Muscle layer of colon (tissue), 2 donors: ENCODE results near the gene CHEK2.

Experiments used
- H3K27ac ChIP-seq: one replicate; pipeline ENCODE4 v1.7.0; 2013; ENCODE audit warnings: low read depth, mild to moderate bottlenecking, low read length, moderate library complexity
- H3K27me3 ChIP-seq, 2 donors: one replicate each; pipeline ENCODE4 v1.7.0; 2013; ENCODE audit warnings: low read length in 2 of 2, mild to moderate bottlenecking in 2 of 2; ENCODE audit not compliant: insufficient read depth in 2 of 2, control insufficient read depth in 1 of 2
- H3K36me3 ChIP-seq: one replicate; pipeline ENCODE4 v1.7.0; 2013; ENCODE audit warnings: mild to moderate bottlenecking, low read length; ENCODE audit not compliant: insufficient read depth
- H3K4me1 ChIP-seq: one replicate; pipeline ENCODE4 v1.7.0; 2013; ENCODE audit warnings: mild to moderate bottlenecking, low read length; ENCODE audit not compliant: insufficient read depth
- H3K4me3 ChIP-seq, 2 donors: one replicate each; pipeline ENCODE4 v1.7.0; 2013; ENCODE audit warnings: low read length in 2 of 2, low read depth in 1 of 2, mild to moderate bottlenecking in 1 of 2, moderate library complexity in 1 of 2
- H3K9ac ChIP-seq: one replicate; pipeline ENCODE4 v1.7.0; 2013; ENCODE audit warnings: low read length
- H3K9me3 ChIP-seq: one replicate; pipeline ENCODE4 v1.7.0; 2013; ENCODE audit warnings: mild to moderate bottlenecking, low read length
- donor health status: abdominal sarcoma.
- donor health status: Adenocarcinoma of cecum.

CHEK2 gene

GRCh38 chr22:28741785-28742561, at the start of gene CHEK2, which contains the start of gene HSCB:
Gene CHEK2, minus strand, starts transcription at chr22:28741820. Its CDS starts 7,099 bp downstream, at chr22:28734721.
Gene HSCB, plus strand, starts transcription at chr22:28742039. Its CDS starts 57 bp downstream, at chr22:28742096.
- no peaks in the 10 kb centered on the region for H3K27me3 ChIP-seq
- H3K27ac ChIP-seq: peak within 1 kb of the TSS; percentile 99
- H3K9me3 ChIP-seq: no peaks in the 10 kb centered on the region
- H3K9ac ChIP-seq: peak within 1 kb of the TSS; percentile 93
- peaks cover 16% of the 10 kb centered on the region for H3K4me1 ChIP-seq
- peaks cover 19% of the 10 kb centered on the region for H3K36me3 ChIP-seq
- peak within 1 kb of the TSS; percentile 60 to 98 for H3K4me3 ChIP-seq

GRCh38 chr22:28791124-28791523, 49.5 kb upstream of the CHEK2 start:
- no peak overlapping the region for H3K27ac ChIP-seq
- peaks cover 48% of the 10 kb centered on the region for H3K36me3 ChIP-seq
- H3K4me3 ChIP-seq: no peak overlapping the region
- no peaks in the 10 kb centered on the region for H3K9me3 ChIP-seq
- no peaks in the 10 kb centered on the region for H3K27me3 ChIP-seq
- H3K4me1 ChIP-seq: peaks cover 29% of the 10 kb centered on the region
- H3K9ac ChIP-seq: no peak overlapping the region

GRCh38 chr22:28788601-28789000, 47.0 kb upstream of the CHEK2 start:
- Histone ChIP-seq H3K9ac (no peak overlapping the region), H3K4me1 (peaks cover 40% of the 10 kb centered on the region), H3K4me3 (no peak overlapping the region), H3K27ac (no peak overlapping the region), H3K27me3 (no peaks in the 10 kb centered on the region), H3K36me3 (peaks cover 47% of the 10 kb centered on the region), H3K9me3 (no peaks in the 10 kb centered on the region)

GRCh38 chr22:28783786-28784671, 42.4 kb upstream of the CHEK2 start:
- peak overlapping the region; percentile 75 for H3K27ac ChIP-seq
- no peaks in the 10 kb centered on the region for H3K27me3 ChIP-seq
- peak overlapping the region; percentile 41 for H3K9ac ChIP-seq
- no peak overlapping the region for H3K4me3 ChIP-seq
- peaks cover 68% of the 10 kb centered on the region for H3K4me1 ChIP-seq
- no peaks in the 10 kb centered on the region for H3K9me3 ChIP-seq
- H3K36me3 ChIP-seq: peaks cover 56% of the 10 kb centered on the region

- Histone ChIP-seq H3K9ac (no peak overlapping the region), H3K27ac (no peak overlapping the region), H3K4me3 (no peak overlapping the region), H3K27me3 (no peaks in the 10 kb centered on the region), H3K36me3 (peaks cover 36% of the 10 kb centered on the region), H3K9me3 (no peaks in the 10 kb centered on the region), H3K4me1 (peaks cover 45% of the 10 kb centered on the region)
Observed at GRCh38 chr22:28780296-28780695, 38.7 kb upstream of the CHEK2 start.

- H3K27ac ChIP-seq: no peak overlapping the region
- peaks cover 31% of the 10 kb centered on the region for H3K36me3 ChIP-seq
- H3K9me3 ChIP-seq: no peaks in the 10 kb centered on the region
- H3K4me3 ChIP-seq: no peak overlapping the region
- H3K27me3 ChIP-seq: no peaks in the 10 kb centered on the region
- H3K4me1 ChIP-seq: peaks cover 43% of the 10 kb centered on the region
- no peak overlapping the region for H3K9ac ChIP-seq
Observed at GRCh38 chr22:28779833-28780232, 38.2 kb upstream of the CHEK2 start.

GRCh38 chr22:28774378-28774777, 32.8 kb upstream of the CHEK2 start:
- Histone ChIP-seq H3K27ac (no peak overlapping the region), H3K36me3 (no peaks in the 10 kb centered on the region), H3K4me1 (peaks cover 18% of the 10 kb centered on the region), H3K4me3 (no peak overlapping the region), H3K9me3 (no peaks in the 10 kb centered on the region), H3K9ac (no peak overlapping the region), H3K27me3 (no peaks in the 10 kb centered on the region)

GRCh38 chr22:28773461-28773867, 31.8 kb upstream of the CHEK2 start:
- peak overlapping the region; percentile 88 for H3K9ac ChIP-seq
- H3K9me3 ChIP-seq: no peaks in the 10 kb centered on the region
- peak overlapping the region; percentile 77 to 85 for H3K4me3 ChIP-seq
- peaks cover 16% of the 10 kb centered on the region for H3K4me1 ChIP-seq
- no peaks in the 10 kb centered on the region for H3K27me3 ChIP-seq
- no peaks in the 10 kb centered on the region for H3K36me3 ChIP-seq
- H3K27ac ChIP-seq: peak overlapping the region; percentile 95

GRCh38 chr22:28772633-28773460, 31.2 kb upstream of the CHEK2 start, which contains the start of gene CCDC117:
Gene CCDC117, plus strand, starts transcription at chr22:28772695. Its CDS starts 155 bp downstream, at chr22:28772850.
- Histone ChIP-seq H3K36me3 (no peaks in the 10 kb centered on the region), H3K9me3 (no peaks in the 10 kb centered on the region), H3K4me3 (peak within 1 kb of the TSS; percentile 77 to 85), H3K9ac (peak within 1 kb of the TSS; percentile 88), H3K4me1 (peaks cover 16% of the 10 kb centered on the region), H3K27me3 (no peaks in the 10 kb centered on the region), H3K27ac (peak within 1 kb of the TSS; percentile 95)

- no peaks in the 10 kb centered on the region for H3K9me3 ChIP-seq
- no peaks in the 10 kb centered on the region for H3K36me3 ChIP-seq
- no peaks in the 10 kb centered on the region for H3K27me3 ChIP-seq
- no peak overlapping the region for H3K4me3 ChIP-seq
- H3K9ac ChIP-seq: no peak overlapping the region
- H3K4me1 ChIP-seq: peaks cover 16% of the 10 kb centered on the region
- no peak overlapping the region for H3K27ac ChIP-seq
Observed at GRCh38 chr22:28771195-28771791, 29.7 kb upstream of the CHEK2 start.
